Activated gamma-delta T cell treated with anti-CD3 and anti-CD28 coated beads, Interleukin-2, amount 50 U/mL, for 16 hours (primary cell): Measurements from ENCODE around the gene PRAME.
"Not testable (repeated sequence)": the region's sequence is repeated elsewhere in the genome, so short reads cannot be mapped to it uniquely, and the experiment has no call there.

Source experiments
- DNase-seq: peaks from one replicate; pipeline ENCODE4 v3.0.0-alpha.2; 2020; ENCODE audit warnings: low read depth

PRAME gene

GRCh38 chr22:22520667-22521602 is 38.1 kb downstream of the PRAME start:
- no peak for DNase-seq

DNA sequence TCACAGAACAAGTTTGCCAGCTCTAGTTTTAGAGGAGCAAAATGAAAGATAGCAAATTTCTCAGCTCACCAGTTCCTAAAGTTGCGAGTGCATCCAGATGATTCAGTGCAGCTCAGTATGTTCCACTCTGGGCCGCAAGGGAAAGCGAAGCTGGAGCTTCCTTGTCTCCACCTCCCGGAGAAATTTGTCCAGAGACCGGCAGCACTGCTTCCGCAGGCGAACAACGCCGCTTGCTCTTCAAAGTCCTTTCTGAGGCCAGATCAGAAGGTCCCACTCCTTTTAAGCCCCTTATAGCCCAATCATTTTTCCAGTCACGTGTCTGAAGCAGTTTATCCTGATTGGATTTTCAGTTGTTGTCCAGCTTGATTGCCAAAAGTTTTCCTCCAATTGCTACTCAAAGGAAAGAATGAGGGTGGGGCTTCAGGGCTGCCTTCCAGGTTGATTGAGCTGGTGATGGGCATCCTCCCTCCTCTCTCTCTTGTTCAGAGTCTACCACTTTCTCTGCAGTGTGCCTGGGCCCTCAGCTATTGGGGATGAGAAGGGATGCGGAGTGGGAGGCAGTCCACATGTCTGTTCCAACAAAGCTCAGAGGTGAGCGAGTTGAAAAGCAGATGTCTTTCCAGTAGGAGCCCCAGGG is 38.9 kb downstream of the PRAME start, which contains the start of gene ZNF280A:
Gene ZNF280A, minus strand, starts transcription at position 251 of the 637 bp plus-strand sequence. CDS start 4,640 bp downstream, outside the sequence.
- no peak for DNase-seq

- DNase-seq: no peak
Measured at GRCh38 chr22:22519591-22519990, 39.5 kb downstream of the PRAME start.

DNA sequence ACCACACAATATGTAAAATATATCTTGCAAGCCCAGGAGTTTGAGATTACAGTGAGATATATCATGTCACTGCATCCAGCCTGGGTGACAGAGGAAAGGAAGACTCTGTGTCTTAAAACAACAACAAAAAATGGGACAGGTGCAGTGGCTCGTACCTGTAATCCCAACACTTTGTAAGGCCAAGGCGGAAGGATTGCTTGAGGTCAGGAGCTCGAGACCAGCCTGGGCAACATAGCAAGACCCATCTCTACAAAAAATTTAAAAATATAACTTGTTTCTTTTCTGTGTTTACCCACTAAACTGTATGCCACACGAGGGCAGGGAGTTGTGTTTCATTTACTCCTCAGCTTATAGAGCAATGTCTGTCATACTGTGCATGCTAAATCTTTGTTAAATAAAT is 42.1 kb downstream of the PRAME start:
- DNase-seq: no peak

DNA sequence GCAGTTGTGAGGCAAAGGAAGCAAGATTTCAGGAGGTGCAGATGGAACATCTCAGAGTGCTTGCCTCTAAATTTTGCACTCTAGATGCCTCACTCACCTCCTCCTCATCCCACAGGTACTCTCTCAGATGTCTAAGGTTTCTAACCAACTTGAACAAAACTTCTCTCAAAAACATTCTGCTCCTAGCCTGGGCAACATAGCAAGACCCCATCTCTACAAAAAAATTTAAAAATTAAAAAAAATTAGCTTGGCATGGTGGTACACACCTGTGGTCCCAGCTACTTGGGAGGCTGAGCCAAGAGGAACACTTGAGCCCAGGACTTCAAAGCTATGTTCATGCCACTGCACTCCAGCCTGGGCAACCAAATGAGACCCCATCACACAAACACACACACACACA is 43.2 kb downstream of the PRAME start:
- no peak for DNase-seq

DNA sequence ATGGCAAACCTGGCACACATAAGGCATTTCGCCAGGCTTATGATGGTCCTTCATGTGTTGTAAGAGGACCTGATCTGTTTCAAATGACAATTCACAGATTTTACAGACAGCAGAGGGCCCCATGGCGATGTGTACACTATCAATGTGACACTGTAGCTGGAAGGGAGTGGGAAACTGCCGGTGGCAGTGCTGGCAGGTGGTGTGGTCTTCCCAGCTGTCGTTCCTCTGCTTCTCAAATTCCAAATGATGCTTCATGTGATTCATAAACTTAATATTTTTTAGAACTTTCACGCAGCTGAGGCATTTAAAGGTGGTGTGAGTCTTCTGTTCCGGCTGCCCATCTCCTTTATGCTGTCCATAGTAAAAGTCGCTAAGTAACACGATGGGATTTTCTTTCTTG is 44.6 kb downstream of the PRAME start:
- not testable (repeated sequence) for DNase-seq

DNA sequence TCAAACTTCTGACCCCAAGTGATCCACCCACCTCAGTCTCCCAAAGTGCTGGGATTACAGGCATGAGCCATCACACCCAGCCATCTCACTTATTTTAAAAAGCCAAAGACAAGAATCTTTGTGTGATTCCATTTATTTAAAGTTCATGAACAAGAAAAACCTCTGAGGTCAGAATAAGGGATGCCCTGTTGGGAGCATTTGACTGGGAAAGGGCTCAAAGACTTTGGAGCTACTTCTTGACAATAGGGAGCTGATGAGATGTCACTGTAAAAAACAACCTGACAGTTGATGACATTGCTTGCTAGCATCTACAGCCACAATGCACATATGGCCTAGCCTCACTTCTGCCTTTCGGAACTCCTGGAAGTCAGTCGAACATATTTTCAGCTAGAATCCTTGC is 45.4 kb downstream of the PRAME start:
- DNase-seq: no peak

- no peak for DNase-seq
Measured at GRCh38 chr22:22512951-22513350, 46.1 kb downstream of the PRAME start.

- DNase-seq: not testable (repeated sequence)
Measured at GRCh38 chr22:22510833-22511232, 48.2 kb downstream of the PRAME start.

DNA sequence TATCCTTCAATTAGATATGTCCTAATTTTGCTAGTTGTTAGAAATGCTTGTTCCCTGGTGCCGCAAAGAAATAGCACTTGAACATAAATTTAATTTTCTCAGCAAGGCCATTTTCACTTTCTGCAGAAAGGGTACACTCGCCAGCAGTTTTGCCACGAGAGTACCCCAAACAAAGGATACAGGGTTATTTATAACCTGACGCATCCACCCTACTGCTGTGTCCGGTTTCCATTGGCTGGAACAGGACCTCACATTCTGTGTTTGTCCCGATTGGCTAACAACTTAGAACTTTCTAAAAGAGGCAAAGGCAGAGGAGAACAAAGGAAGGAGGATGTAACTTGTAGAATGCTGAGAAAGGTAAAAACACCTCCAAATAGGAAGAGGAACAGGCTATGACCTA is 49.2 kb downstream of the PRAME start:
- DNase-seq: not testable (repeated sequence)

DNA sequence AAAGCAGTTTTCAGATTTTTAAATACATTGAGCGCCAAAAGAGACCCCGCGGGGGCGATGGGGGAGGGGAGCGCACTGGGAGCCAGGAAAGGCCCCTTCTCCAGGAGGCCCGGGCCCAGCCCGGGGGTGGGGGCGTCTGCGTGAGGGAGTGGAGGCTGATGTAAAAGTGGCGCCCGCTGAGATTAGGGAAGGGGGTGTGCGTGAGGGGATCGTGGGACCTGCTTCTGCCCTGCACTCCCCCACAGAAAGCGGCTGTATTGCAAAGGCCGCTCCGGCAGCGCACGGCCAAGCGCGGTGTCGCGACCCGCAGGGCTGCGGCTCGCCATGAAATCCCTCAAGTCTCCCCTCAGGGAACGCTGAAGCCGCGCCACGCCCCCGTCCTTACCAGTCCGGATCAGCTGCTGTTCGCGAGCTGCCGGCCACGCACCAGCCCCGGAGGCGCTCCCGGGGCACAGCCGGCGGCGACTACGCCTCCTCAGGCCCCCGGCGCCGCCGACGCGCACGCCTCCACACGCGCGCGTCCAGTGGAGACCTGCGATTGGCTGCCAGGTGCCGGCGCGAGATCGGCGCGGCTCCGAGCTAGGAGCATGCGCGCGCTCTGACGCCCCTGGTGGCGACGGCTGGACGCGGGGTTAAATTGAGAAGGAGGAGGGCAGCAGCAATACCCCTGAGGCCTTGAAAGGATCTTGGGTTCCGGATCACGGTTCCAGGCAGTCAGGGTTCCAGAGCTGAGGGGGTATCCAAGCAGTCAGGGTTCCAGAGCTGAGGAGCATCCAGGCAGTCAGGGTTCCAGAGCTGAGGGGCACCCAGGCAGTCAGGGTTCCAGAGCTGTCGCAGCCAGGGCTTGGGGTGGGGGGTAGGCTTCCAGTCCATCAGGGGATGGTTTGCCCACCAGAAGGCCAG is 50.5 kb downstream of the PRAME start, which contains the start of gene ZNF280B:
Gene ZNF280B, minus strand, starts transcription at position 469 of the 903 bp plus-strand sequence. CDS start 19,344 bp downstream, outside the sequence.
- DNase-seq: peak; percentile 68

DNA sequence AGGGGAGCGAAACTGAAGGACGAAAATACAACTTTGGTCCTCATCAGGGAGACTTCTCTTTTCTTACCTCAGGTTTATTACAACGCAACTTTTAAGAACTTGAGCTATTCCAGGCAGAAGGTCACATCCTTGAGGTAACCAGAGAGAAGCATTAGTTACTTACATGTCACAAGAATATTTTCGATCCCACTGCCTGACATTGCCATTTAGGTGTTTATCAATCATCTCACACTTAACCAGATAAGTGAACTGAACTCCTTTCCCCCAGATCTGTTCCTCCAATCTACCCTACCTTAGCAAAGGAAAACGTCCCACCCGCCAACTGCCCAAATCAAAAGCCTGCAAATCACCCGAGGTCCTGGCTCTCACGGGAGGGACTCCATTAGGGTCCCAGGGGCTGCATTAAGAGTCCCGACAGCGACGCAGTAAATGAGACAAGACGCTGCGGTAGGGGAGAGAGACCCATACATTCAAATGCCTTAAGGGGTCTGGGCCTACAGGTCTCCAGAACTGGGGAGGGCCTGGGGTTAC is 51.3 kb downstream of the PRAME start:
- DNase-seq: no peak

DNA sequence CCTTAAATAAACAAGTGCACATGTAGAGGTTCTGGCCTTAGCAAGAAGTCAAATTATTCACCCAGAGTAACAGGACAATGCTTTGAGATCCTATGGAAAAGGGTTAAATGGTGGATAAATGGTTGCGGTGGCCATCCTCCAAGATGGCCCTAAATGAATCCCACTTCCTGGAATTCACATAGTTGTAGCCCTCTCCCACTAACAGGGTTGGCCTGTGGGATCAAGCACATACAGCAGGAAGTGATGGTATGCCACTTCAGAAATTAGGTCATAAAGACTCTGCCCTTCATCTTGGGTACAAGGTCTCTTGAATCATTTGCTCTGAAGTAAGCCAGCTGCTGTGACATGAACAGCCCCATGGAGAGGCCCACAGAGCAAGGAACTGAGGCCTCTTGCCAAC is 52.3 kb downstream of the PRAME start:
- no peak for DNase-seq

DNA sequence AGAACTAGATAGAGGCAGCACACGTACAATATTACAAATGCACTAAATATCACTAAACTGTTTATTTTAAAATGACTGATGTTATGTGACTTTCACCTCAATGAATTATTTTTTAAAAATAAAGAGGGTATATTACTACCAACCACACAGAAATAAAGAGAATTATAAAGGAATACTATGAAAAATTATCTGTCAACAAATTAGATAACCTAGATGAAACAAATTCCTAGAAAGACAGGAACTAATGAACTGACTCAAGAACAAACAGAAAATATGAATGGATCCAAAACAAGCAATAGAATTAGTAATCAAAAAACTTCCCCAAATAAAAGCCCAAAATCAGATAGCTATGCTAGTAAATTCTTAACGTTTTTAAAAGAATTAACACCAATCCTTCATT is 60.8 kb downstream of the PRAME start:
- no peak for DNase-seq
